Transverse colon (tissue), 3 donors: Measurements from ENCODE around the gene MAGI2.

ENCODE experiments used
- EP300 ChIP-seq: sonication (generic); formaldehyde crosslinking; IDR thresholded peaks from one replicate; pipeline ENCODE4 v1.6.1; 2017; ENCODE audit warnings: antibody characterized with exemption, low read depth
- POLR2A ChIP-seq: fragments of 450-650 bp; IDR thresholded peaks from one replicate; pipeline ENCODE4 v1.6.1; 2016; ENCODE audit warnings: antibody characterized with exemption, mild to moderate bottlenecking, moderate library complexity
- POLR2AphosphoS5 ChIP-seq, 3 donors: sonication (generic); formaldehyde crosslinking; IDR thresholded peaks; one replicate each; pipeline ENCODE4 v1.6.1; 2016; ENCODE audit warnings: antibody characterized with exemption in 3 of 3

GRCh38 chr7:79420464-79420863 lies 33.0 kb downstream of the MAGI2 start:
- no peak for TF ChIP-seq POLR2A
- no peak for TF ChIP-seq POLR2AphosphoS5 (IDR thresholded peaks at IDR 0.05)
- no peak for TF ChIP-seq EP300
